Measurements from ENCODE around the gene POLA1.

DNA sequence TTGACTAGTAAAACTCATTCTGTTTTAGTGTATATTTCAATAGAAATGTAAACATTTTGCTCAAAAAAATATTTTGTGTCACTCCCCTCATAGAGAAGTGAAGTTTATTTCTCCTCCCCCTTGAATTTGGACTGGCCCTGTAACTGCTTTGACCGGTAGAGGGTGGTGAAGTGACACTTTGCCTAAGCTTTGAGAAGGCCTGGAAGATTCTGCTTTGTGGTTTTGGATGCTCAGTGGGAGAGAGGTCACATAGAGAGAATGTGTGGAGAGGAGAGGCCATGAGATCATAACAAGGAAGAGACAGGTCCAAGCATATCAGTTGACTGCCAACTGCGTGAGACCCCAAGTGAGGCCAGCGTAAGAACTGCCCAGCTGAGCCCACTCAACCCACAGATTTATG, 341.2 kb downstream of the POLA1 start:
- TF ChIP-seq CEBPB (IDR thresholded peaks at IDR 0.05): no peak
- TF ChIP-seq CREB1 (IDR thresholded peaks at IDR 0.05; ENCODE audit: low read depth): no peak
- TF ChIP-seq EP300 (IDR thresholded peaks at IDR 0.05; ENCODE audit: borderline replicate concordance): no peak
- TF ChIP-seq ZBTB7A (IDR thresholded peaks at IDR 0.05; ENCODE audit: low read depth): no peak
- peak; percentile 5; the same call in 1 of the 2 replicates for TF ChIP-seq RAD21 (IDR thresholded peaks at IDR 0.05; ENCODE audit: low read depth)
- TF ChIP-seq, protein P1, sequence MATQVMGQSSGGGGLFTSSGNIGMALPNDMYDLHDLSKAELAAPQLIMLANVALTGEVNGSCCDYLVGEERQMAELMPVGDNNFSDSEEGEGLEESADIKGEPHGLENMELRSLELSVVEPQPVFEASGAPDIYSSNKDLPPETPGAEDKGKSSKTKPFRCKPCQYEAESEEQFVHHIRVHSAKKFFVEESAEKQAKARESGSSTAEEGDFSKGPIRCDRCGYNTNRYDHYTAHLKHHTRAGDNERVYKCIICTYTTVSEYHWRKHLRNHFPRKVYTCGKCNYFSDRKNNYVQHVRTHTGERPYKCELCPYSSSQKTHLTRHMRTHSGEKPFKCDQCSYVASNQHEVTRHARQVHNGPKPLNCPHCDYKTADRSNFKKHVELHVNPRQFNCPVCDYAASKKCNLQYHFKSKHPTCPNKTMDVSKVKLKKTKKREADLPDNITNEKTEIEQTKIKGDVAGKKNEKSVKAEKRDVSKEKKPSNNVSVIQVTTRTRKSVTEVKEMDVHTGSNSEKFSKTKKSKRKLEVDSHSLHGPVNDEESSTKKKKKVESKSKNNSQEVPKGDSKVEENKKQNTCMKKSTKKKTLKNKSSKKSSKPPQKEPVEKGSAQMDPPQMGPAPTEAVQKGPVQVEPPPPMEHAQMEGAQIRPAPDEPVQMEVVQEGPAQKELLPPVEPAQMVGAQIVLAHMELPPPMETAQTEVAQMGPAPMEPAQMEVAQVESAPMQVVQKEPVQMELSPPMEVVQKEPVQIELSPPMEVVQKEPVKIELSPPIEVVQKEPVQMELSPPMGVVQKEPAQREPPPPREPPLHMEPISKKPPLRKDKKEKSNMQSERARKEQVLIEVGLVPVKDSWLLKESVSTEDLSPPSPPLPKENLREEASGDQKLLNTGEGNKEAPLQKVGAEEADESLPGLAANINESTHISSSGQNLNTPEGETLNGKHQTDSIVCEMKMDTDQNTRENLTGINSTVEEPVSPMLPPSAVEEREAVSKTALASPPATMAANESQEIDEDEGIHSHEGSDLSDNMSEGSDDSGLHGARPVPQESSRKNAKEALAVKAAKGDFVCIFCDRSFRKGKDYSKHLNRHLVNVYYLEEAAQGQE (IDR thresholded peaks at IDR 0.05; ENCODE audit: low read depth): no peak
- TF ChIP-seq EGR1 (IDR thresholded peaks at IDR 0.05): no peak

Measured in Ishikawa (cell line).